NCI-H226 (cell line): ENCODE results near the gene C1QTNF4.
"Not testable (repeated sequence)": the region's sequence is repeated elsewhere in the genome, so short reads cannot be mapped to it uniquely, and the experiment has no call there.

Source experiments
- DNase-seq: peaks from one replicate; pipeline ENCODE4 v3.0.0-alpha.2; 2015

C1QTNF4 gene

GRCh38 chr11:47564933-47565339 lies 29.3 kb downstream of the C1QTNF4 start:
- no peak for DNase-seq

- not testable (repeated sequence) for DNase-seq
These were observed 29.8 kb downstream of the C1QTNF4 start for GRCh38 chr11:47564366-47564765.

- not testable (repeated sequence) for DNase-seq
These were observed 31.8 kb downstream of the C1QTNF4 start for GRCh38 chr11:47562393-47562792.

GRCh38 chr11:47560426-47560825 lies 33.8 kb downstream of the C1QTNF4 start:
- DNase-seq = no peak

GRCh38 chr11:47558695-47559094 lies 35.5 kb downstream of the C1QTNF4 start:
- DNase-seq = no peak

DNA sequence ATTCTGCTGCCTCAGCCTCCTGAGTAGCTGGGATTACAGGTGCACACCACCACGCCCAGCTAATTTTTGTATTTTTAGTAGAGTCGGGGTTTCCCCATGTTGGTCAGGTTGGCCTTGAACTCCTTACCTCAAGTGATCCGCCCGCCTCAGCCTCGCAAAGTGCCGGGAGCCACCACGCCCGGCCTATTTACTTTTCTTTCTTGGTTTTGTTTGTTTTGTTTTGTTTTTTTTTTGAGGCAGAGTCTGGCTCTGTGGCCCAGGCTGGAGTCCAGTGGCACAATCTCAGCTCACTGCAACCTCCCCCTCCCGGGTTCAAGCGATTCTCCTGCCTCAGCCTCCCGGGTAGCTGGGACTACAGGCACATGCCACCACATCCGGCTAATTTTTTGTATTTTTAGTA lies 37.2 kb downstream of the C1QTNF4 start:
- DNase-seq = not testable (repeated sequence)

DNA sequence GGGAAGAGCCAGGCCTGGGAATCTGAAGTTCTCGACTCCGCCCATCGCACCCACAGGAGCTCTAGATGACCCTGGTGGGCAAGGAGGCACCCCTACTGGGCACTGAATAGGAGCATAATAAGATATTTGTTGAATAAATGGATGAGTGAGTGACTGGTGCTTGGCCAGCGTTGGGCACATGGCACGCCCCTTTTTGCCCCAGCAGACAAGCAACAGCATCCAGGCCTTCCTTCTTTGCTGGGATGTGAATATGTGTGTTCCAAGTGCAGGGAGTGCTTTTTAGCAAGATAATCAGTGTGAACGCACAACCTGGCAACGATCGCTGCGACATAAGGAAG lies 40.8 kb downstream of the C1QTNF4 start:
- peak; percentile 22 for DNase-seq

GRCh38 chr11:47552566-47553405 lies 41.4 kb downstream of the C1QTNF4 start, which contains the start of gene CELF1:
TSS of gene CELF1 (minus strand) at chr11:47553132. CDS start at chr11:47499523, 53,609 bp downstream.
- peak; percentile 84 for DNase-seq

DNA sequence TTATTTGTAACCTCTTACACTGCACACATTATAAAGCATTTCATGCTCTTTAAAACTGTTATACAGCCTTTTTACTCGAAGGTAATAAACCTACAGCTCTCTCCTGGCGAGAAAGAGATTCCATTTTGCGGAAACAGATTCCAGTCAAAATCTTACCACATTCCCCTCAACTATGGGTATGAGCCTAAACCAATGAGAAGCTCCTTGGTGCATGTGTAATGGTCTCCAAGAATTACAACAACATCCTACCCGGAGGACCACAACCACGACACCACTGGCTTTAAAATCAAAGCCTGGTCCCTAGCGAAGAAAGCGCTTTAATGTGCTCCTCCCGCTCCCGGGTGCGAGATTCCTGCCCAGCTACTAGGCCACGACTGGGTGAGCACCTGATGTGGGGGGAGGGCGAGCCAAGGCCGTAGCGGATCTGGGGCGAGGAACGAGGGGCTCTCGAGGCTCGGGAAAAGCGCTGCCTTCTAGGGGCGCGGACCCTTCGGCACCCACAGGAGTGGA lies 42.1 kb downstream of the C1QTNF4 start:
- peak; percentile 26 for DNase-seq

- DNase-seq = peak; percentile 36
These were observed 43.1 kb downstream of the C1QTNF4 start for GRCh38 chr11:47551086-47551485.

- DNase-seq = no peak
These were observed 43.7 kb downstream of the C1QTNF4 start for GRCh38 chr11:47550288-47551047.

DNA sequence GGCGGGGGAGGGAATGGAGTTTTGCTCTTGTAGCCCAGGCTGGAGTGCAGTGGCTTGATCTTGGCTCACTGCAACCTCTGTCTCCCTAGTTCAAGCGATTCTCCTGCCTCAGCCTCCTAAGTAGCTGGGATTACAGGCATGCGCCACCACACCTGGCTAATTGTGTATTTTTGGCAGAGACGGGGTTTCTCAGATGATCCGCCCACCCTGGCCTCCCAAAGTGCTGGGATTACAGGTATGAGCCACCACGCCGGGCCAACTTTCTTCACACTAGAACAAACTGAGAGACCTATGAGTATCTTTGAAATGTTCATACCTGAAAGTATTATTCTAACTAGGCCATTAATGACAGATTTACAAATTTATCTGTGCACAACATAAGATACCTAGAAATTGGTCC lies 47.9 kb downstream of the C1QTNF4 start:
- DNase-seq = not testable (repeated sequence)

- no peak for DNase-seq
These were observed 48.9 kb downstream of the C1QTNF4 start for GRCh38 chr11:47545298-47545697.

DNA sequence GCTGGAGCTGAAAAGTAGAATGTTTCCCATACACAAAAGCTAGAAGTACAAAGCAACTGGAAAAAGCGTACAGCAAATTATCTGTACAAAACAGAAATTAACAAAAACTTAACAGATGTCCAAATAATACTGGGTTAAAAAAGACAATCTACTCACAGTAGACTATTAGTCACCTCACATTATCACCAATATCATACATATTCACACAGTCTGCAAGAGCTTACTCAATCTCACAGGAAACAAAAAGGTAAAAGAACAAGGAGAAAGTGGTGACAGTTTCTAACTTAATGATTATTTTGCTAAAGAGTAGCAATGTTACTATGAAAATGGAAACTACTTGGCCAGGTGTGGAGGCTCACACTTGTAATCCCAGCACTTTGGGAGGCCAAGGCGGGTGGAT lies 53.1 kb downstream of the C1QTNF4 start:
- DNase-seq = no peak

- no peak for DNase-seq
These were observed 54.6 kb downstream of the C1QTNF4 start for GRCh38 chr11:47539681-47540039.
